Gastrocnemius medialis (tissue), 4 donors: ENCODE measurements around the gene ENPP3. TPM values are rescaled to one million over a fixed set of nuclear protein-coding genes. Genes with fewer than 3 reads are reported as not detected.

Experiments used
- ATAC-seq, 2 donors: fragments of 150-250 bp; one replicate each; pipeline ENCODE4 v1.9.1; 2016
- DNase-seq, 2 donors: peaks; one replicate each; pipeline ENCODE4 v3.0.0-alpha.2; 2019
- H3K27ac ChIP-seq, 4 donors: fragments of 200-600 bp; sonication (generic); 1 replicate in 1 of 4; 2 replicates in 3 of 4; pipeline ENCODE4 v1.5.1; 2016 to 2018; ENCODE audit warnings: mild to moderate bottlenecking in 2 of 4, moderate library complexity in 1 of 4
- H3K27me3 ChIP-seq, 3 donors: fragments of 200-600 bp; sonication (generic) in 2 of 3; 1 replicate in 1 of 3; 2 replicates in 2 of 3; pipeline versions ENCODE4 v1.5.1 to v1.6.0; 2016 to 2019; ENCODE audit warnings: mild to moderate bottlenecking in 1 of 3, moderate library complexity in 1 of 3
- H3K36me3 ChIP-seq, 2 donors: fragments of 200-600 bp; sonication (generic) in 1 of 2; one replicate each; pipeline ENCODE4 v1.5.1; 2017 to 2018
- H3K4me1 ChIP-seq, 2 donors: fragments of 200-600 bp; sonication (generic) in 1 of 2; one replicate each; pipeline ENCODE4 v1.5.1; 2016 to 2017; ENCODE audit warnings: mild to moderate bottlenecking in 2 of 2
- H3K4me3 ChIP-seq, 4 donors: fragments of 200-600 bp; sonication (generic) in 3 of 4; 1 replicate in 1 of 4; 2 replicates in 3 of 4; pipeline ENCODE4 v1.5.1; 2016 to 2019; ENCODE audit warnings: mild to moderate bottlenecking in 2 of 4
- H3K9me3 ChIP-seq, 3 donors: fragments of 200-600 bp; sonication (generic) in 2 of 3; 1 replicate in 1 of 3; 2 replicates in 2 of 3; pipeline ENCODE4 v1.5.1; 2016 to 2019
- POLR2A ChIP-seq, 2 donors: fragments of 450-650 bp; IDR thresholded peaks; one replicate each; pipeline ENCODE4 v1.6.1; 2017; ENCODE audit warnings: antibody characterized with exemption in 2 of 2, mild to moderate bottlenecking in 2 of 2, moderate library complexity in 2 of 2
- in situ Hi-C, 4 donors: fragments of 200-750 bp; cut with MboI; loops; one replicate each; pipeline versions ENCODE4 v1.15.0 to v1.8.0; 2017; ENCODE audit warnings: low sequenced_read_pairs in 4 of 4
- intact Hi-C: fragments of 100-400 bp; cut with DNase I; formaldehyde crosslinking; loops from one replicate; pipeline ENCODE4 v1.15.1; 2023; ENCODE audit warnings: low total_unique reads
- total RNA-seq, 4 donors: library from RNA; depleted of rRNA; stranded (reverse); fragments of >200 nt; gene quantifications; one replicate each; pipeline versions ENCODE4 v1.1.0 to v1.2.3, GENCODE V29; 2016
- TF ChIP-seq, protein P1 (sequence below), 5 experiments: fragments of 450-650 bp in 3 of 5; fragments of 200-600 bp in 2 of 5; sonication (generic) in 2 of 5; IDR thresholded peaks in 4 of 5; conservative IDR thresholded peaks in 1 of 5; 1 replicate in 4 of 5; 2 replicates in 1 of 5; pipeline ENCODE4 v1.5.1; 2016 to 2019; ENCODE audit warnings: antibody characterized with exemption in 5 of 5, mild to moderate bottlenecking in 3 of 5, moderate library complexity in 3 of 5

Gene ENPP3
- total RNA-seq, 4 donors from 2014 or later, result 0.07 TPM; not detected in 3

DNA sequence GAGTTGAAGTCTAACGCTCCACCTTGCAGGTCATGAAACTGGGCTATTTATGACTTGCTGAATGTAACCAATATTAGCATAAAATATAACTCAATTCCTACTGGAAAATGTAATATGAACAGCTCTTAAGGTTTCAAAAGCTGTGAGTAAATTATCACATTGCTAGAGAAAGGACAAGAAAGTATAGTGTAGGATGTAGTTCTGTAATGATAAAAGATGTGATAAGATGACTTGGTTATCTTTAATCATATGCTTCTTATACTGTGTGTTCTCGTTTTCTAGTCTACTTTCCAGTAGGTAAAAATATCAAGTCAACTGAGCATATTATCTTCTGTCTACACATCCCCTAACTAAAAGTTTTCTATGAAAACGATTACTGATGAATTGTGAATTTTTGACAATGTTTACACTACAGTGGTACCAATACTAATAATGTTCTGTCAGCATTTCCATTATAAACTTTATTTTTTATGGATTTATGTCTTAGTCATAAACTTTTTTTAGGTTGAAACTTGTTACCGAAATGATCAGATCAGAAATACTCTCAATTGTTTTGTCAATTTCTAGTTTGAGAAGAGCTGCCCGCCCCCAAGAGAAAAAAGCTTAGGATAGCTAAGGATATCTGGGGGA, 23.7 kb upstream of the ENPP3 start:
- H3K36me3 ChIP-seq, result peaks cover 2 to 75% of the 10 kb centered on the region in 2 donors

DNA sequence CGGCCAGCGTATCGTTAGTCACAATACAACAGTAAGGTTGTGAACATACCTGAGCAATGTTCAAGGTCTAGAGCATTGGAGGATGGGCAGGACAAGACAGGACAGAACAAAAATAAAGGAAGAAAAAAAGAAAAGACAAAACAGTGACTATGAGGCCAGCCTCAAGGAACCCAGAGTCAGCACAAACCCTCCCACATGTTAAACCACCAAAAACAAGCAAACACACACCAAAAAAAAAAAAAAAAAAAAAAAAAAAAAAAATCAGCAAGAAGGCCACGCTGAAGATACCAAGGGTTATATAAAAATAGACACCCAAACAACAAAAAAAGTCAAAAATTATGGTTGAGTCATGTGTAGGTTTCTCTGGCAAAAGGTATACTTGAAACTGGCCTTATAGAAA, 21.8 kb upstream of the ENPP3 start:
- ATAC-seq, result no peak
- Histone ChIP-seq H3K9me3 (no peaks in the 10 kb centered on the region), H3K27ac (no peak overlapping the region), H3K27me3 (no peaks in the 10 kb centered on the region), H3K36me3 (peaks cover 7 to 75% of the 10 kb centered on the region in 2 donors), H3K4me3 (no peak overlapping the region), H3K4me1 (no peaks in the 10 kb centered on the region)
- in situ Hi-C loops, result no loop called here
- no peak for DNase-seq
- TF ChIP-seq, protein P1, sequence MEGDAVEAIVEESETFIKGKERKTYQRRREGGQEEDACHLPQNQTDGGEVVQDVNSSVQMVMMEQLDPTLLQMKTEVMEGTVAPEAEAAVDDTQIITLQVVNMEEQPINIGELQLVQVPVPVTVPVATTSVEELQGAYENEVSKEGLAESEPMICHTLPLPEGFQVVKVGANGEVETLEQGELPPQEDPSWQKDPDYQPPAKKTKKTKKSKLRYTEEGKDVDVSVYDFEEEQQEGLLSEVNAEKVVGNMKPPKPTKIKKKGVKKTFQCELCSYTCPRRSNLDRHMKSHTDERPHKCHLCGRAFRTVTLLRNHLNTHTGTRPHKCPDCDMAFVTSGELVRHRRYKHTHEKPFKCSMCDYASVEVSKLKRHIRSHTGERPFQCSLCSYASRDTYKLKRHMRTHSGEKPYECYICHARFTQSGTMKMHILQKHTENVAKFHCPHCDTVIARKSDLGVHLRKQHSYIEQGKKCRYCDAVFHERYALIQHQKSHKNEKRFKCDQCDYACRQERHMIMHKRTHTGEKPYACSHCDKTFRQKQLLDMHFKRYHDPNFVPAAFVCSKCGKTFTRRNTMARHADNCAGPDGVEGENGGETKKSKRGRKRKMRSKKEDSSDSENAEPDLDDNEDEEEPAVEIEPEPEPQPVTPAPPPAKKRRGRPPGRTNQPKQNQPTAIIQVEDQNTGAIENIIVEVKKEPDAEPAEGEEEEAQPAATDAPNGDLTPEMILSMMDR (IDR thresholded peaks at IDR 0.05 in 4 of 5, conservative IDR thresholded peaks at IDR 0.05 in 1 of 5), result no peak
- no peak for TF ChIP-seq POLR2A (IDR thresholded peaks at IDR 0.05)
- intact Hi-C loops, result no loop called here

More for the DNA sequence above, 23.7 kb upstream of the ENPP3 start:
- TF ChIP-seq POLR2A (IDR thresholded peaks at IDR 0.05), result no peak
- TF ChIP-seq, protein P1 (IDR thresholded peaks at IDR 0.05 in 4 of 5, conservative IDR thresholded peaks at IDR 0.05 in 1 of 5), result no peak
- Histone ChIP-seq H3K4me3 (no peak overlapping the region), H3K9me3 (no peaks in the 10 kb centered on the region), H3K4me1 (no peaks in the 10 kb centered on the region), H3K27ac (no peak overlapping the region), H3K27me3 (no peaks in the 10 kb centered on the region)
- in situ Hi-C loops (no loop called here), intact Hi-C loops (no loop called here)
- no peak for ATAC-seq
- no peak for DNase-seq

DNA sequence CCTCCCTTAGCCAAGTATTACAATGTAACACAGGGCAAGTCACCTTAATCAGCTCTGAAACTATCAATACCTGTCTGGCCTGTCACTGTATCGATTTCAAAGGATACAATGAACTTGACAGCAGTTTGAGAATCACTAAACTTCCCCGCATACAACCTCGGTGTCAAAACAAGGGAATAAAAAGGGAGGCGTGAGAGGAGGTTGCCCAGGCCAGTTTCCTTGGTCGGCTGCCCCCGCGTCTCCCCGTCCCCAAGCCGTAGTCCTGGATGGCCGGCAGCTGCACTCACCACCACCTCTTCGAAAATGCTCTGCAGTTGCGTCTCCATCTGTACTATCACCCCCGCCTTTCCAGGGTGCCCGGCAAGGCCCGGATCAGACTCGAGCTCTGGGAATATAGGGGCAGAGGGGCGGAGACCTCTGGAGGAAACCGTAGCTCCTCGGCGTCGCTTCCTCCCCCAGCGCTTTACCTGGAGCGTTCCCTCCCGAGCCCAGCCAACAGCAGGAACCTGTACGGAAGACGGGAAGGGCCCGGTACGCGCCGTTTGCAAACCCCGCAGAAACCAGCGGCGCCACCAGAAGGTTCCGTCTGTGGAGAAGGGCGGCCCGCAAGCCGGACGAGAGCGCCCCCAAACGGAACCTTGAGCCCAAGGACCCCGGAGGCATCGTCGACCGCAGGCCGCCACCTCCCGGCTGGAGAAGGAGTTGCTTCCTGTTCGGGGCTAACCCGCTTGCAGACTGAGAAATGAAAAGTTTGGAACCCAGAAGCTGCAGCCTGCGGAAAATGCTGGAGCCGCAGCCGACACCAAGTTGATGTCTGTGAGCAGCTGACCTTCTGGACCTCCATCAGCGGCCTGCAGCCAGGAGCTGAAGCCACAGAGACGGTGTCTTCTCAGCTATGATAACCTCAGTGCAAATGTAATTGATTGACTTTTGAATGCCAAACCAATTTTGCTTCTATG, 9.1 kb upstream of the ENPP3 start, which contains the start of gene MED23:
Gene MED23 (minus strand): TSS at position 519 of the 959 bp plus-strand sequence. CDS start 193 bp downstream, at position 326.
- in situ Hi-C loops, result no loop called here
- TF ChIP-seq POLR2A (IDR thresholded peaks at IDR 0.05), result peak; percentile 21 to 27
- TF ChIP-seq, protein P1 (IDR thresholded peaks at IDR 0.05 in 4 of 5, conservative IDR thresholded peaks at IDR 0.05 in 1 of 5), result peak; percentile 77 to 97 (median 86)
- intact Hi-C loops, result loop anchor here (1.0 to 2.0 kb wide), 2 partner anchors 179 to 743 kb away; no protein-coding TSS in a partner anchor
- DNase-seq (peak; percentile 88 to 90), ATAC-seq (peak; percentile 96 to 99)
- peak within 1 kb of the TSS; percentile 74 to 87 (median 80) for H3K27ac ChIP-seq
- no peaks in the 10 kb centered on the region for H3K9me3 ChIP-seq
- peaks cover 16 to 21% of the 10 kb centered on the region in 2 donors for H3K4me1 ChIP-seq
- H3K27me3 ChIP-seq, result no peaks in the 10 kb centered on the region
- peak within 1 kb of the TSS; percentile 79 to 91 (median 84) for H3K4me3 ChIP-seq
- H3K36me3 ChIP-seq, result peaks cover 3 to 27% of the 10 kb centered on the region in 2 donors

DNA sequence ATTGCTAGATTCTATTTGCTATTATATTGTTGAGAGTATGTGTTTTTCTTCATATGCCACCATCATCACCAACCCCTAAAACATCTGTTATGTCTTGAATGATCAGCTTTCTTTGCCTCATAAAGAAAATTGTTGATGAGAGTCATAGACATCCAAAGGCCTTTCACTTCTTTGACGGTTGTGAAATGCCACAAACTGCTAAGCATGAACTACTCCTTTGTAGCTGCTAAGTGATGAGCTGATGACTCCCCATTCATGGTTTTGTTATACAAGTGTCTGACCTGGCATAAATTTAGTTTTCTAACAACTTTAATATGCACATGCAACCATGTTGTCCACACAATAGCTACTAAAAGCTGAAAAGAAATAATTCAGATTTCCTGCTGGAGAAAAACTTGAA, 8.4 kb upstream of the ENPP3 start:
- ATAC-seq, result no peak
- TF ChIP-seq POLR2A (IDR thresholded peaks at IDR 0.05), result no peak
- TF ChIP-seq, protein P1 (IDR thresholded peaks at IDR 0.05 in 4 of 5, conservative IDR thresholded peaks at IDR 0.05 in 1 of 5), result no peak
- H3K4me3 ChIP-seq, result peak overlapping the region; percentile 58 to 85 (median 80)
- peaks cover 16 to 21% of the 10 kb centered on the region in 2 donors for H3K4me1 ChIP-seq
- in situ Hi-C loops, result no loop called here
- no peak for DNase-seq
- H3K9me3 ChIP-seq, result no peaks in the 10 kb centered on the region
- H3K27me3 ChIP-seq, result no peaks in the 10 kb centered on the region
- intact Hi-C loops, result loop anchor here (1.0 to 2.0 kb wide), 2 partner anchors 178 to 743 kb away; no protein-coding TSS in a partner anchor
- peaks cover 3 to 20% of the 10 kb centered on the region in 2 donors for H3K36me3 ChIP-seq
- peak overlapping the region in 3 of 4 donors; percentile 69 to 76 (median 74) for H3K27ac ChIP-seq
